GM12865 (cell line): ENCODE results near the gene G3BP2.
"Not testable (repeated sequence)": the region's sequence is repeated elsewhere in the genome, so short reads cannot be mapped to it uniquely, and the experiment has no call there.

ENCODE experiments used
- DNase-seq: peaks from one replicate; pipeline ENCODE4 v3.0.0; 2010; ENCODE audit warnings: low read depth
- H3K4me3 ChIP-seq: 2 replicates; pipeline ENCODE4 v1.5.1; 2011; ENCODE audit warnings: mild to moderate bottlenecking, low read depth, low read length, control low read depth
- CTCF ChIP-seq: IDR thresholded peaks from 2 replicates; pipeline ENCODE4 v1.5.1; 2011; ENCODE audit warnings: low read length, control low read depth, low read depth, inconsistent platforms; ENCODE audit not compliant: insufficient read depth; ENCODE audit errors: missing control alignments

Gene G3BP2

DNA sequence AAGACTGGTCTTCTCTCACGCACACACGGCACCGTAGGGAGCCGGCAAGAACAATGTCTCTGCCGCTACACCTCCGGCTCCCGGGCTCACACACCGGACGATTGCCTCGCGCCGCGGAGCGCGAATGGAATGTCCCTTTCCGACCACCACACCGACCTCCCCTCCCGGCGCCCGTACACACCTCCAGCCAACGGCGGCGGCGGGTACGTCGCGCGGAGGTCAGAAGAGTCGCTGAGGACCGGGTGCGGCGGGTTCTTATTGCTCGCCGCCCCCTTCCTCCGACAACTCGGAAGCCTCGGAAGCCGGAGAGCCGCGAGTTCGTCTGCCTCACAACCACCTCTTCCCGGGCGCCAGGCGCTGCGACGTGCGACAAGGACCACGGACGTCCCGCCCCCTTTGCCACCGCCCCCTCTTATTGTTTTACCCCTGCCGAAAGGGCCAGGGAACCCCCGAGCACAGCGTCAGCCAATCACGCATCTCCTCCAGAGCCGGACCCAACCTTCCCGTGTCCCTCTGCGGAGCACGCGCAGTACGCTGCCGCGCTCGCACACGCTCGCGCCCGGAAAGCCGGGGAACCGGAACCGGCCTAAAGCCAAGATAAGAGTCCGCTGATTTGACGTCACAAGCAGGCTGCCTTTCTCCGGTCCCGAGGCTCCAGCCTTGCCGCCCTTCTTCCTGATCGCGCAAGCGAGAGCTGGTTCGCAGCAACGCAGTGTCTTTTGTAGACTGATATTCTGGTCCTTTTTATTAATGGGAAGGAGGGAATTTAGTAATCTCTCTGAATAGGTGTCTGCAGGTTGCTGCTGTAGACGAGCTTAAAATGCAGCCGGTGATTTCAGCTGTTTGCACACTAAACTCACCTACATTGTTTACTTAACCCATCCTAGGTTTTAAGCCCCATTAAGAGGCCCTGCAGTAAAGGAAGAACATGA lies at the start of gene G3BP2:
G3BP2 (minus strand) TSS at position 385 of the 932 bp plus-strand sequence. CDS start 11,386 bp downstream, outside the sequence.
- peak; percentile 99 for DNase-seq
- no peak for TF ChIP-seq CTCF
- H3K4me3 ChIP-seq = peak within 1 kb of the TSS; percentile 99

DNA sequence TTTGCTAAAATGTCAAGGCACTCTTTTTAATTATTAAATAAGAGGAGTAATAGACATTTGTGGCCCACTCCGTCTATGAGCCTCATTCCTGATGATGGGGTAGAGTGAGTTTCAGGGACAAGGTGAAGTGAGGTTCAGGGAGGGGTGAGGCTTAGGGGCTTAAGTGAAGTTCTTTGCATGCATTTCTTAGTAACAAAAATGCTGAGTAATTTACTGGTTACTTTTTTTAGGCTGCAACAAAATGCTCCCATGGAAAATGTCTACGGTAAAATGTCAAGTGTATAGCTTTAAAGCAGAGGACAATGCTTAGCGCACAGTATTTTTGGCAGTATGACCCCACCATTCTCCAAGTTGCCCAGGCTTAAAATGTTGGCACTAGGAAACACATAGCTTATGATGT lies 49.2 kb upstream of the G3BP2 start:
- TF ChIP-seq CTCF = no peak
- DNase-seq = no peak
- H3K4me3 ChIP-seq = no peak overlapping the region

DNA sequence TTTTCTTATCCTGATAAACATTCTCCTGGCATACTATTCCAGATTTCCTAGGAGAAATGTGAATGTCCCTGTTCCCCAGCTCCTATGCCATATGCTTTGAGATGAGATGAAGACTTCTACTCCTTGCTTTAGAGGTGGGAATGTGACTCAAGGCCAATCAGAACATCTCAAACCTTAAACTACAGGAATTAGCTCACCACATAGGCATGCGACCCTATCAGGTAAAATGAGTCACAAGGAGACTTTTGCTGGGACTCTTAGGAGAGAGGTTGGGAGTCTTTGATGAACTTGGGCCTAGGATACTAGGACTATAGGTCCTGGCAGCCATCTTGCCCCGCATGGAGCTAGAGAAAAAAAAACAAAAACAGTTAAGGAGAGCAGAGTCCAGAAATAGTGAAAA lies 45.3 kb upstream of the G3BP2 start:
- TF ChIP-seq CTCF = no peak
- DNase-seq = no peak
- no peak overlapping the region for H3K4me3 ChIP-seq

DNA sequence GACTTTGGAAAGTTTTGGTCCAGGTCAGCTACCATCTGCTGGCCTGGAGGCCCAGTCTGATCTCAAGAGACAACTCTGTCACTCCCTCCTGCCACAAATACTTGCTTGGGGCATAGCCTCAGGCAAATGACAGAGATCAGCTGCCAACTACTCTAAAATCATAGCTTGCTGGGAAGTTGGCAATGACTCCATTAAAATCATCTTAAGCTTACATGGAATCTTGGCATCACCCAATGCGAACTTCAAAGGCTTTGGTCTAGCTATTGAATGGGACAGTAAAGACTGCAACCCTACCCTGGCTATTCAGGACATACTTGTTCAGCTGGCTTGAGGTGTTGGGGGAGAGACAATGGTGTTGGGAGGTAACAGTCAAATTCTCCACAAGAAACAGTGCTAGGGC lies 44.2 kb upstream of the G3BP2 start:
- TF ChIP-seq CTCF = no peak
- no peak for DNase-seq
- H3K4me3 ChIP-seq = no peak overlapping the region

GRCh38 chr4:75716054-75716453 lies 42.8 kb upstream of the G3BP2 start:
- DNase-seq, H3K4me3 ChIP-seq: not testable (repeated sequence)

- TF ChIP-seq CTCF = no peak
- H3K4me3 ChIP-seq = no peak overlapping the region
- no peak for DNase-seq
Measured at GRCh38 chr4:75715105-75715799, 42.0 kb upstream of the G3BP2 start.

- H3K4me3 ChIP-seq = no peak overlapping the region
- no peak for TF ChIP-seq CTCF
- no peak for DNase-seq
Measured at GRCh38 chr4:75714704-75715103, 41.5 kb upstream of the G3BP2 start.
